D721Med (cell line): ENCODE measurements around the gene HSD11B1L.

Source experiments
- DNase-seq: peaks from one replicate; pipeline ENCODE4 v3.0.0; 2011; ENCODE audit warnings: low spot score; ENCODE audit not compliant: insufficient read length
- FAIRE-seq: peaks from 2 replicates; lab custom pipeline; 2011; peaks lifted over from hg19 to GRCh38; lab: Jason Lieb, UNC
- CTCF ChIP-seq: IDR thresholded peaks from 2 replicates; pipeline ENCODE4 v1.5.1; 2012; ENCODE audit warnings: mild to moderate bottlenecking, control low read depth; ENCODE audit not compliant: insufficient read depth; ENCODE audit errors: missing control alignments

HSD11B1L gene

GRCh38 chr19:5691822-5692722, 11.2 kb downstream of the HSD11B1L start:
- DNase-seq (no peak), FAIRE-seq (no peak)
- TF ChIP-seq CTCF = no peak

- FAIRE-seq (no peak), DNase-seq (no peak)
- TF ChIP-seq CTCF = no peak
These were observed 11.9 kb downstream of the HSD11B1L start for GRCh38 chr19:5692723-5693194.

- DNase-seq = no peak
- no peak for TF ChIP-seq CTCF
- no peak for FAIRE-seq
These were observed 12.7 kb downstream of the HSD11B1L start for GRCh38 chr19:5693195-5694166.

GRCh38 chr19:5694167-5694955, 13.5 kb downstream of the HSD11B1L start:
- DNase-seq (no peak), FAIRE-seq (no peak)
- no peak for TF ChIP-seq CTCF

- no peak for FAIRE-seq
- TF ChIP-seq CTCF = no peak
- DNase-seq = no peak
These were observed 14.3 kb downstream of the HSD11B1L start for GRCh38 chr19:5694956-5695648.

GRCh38 chr19:5695649-5696195, 14.9 kb downstream of the HSD11B1L start:
- FAIRE-seq = no peak
- DNase-seq = no peak
- TF ChIP-seq CTCF = no peak
